Activated naive CD4-positive, alpha-beta T cell treated with anti-CD3 and anti-CD28 coated beads, Interleukin-2, amount 50 U/mL, for 72 hours (primary cell): ENCODE measurements around the gene ARHGEF2. TPM values are rescaled to one million over a fixed set of nuclear protein-coding genes. Genes with fewer than 3 reads are reported as not detected.

Source experiments
- ATAC-seq, 2 donors: fragments of 150-1000 bp; cut with Tn5 transposase; 2 replicates each; pipeline ENCODE4 v1.10.0; 2021; ENCODE audit warnings: mild to moderate bottlenecking in 2 of 2, moderate library complexity in 2 of 2
- DNase-seq, 2 donors: peaks; one replicate each; pipeline ENCODE4 v3.0.0; 2021 to 2022; ENCODE audit warnings: low spot score in 2 of 2
- H3K27ac Mint-ChIP-seq, 2 donors: one replicate each; pipeline ENCODE4 v1.8.0; 2022; ENCODE audit warnings: mild to moderate bottlenecking in 2 of 2, mixed read lengths in 2 of 2
- H3K36me3 Mint-ChIP-seq, 2 donors: one replicate each; pipeline ENCODE4 v1.8.0; 2022; ENCODE audit warnings: mixed read lengths in 2 of 2
- H3K9me3 Mint-ChIP-seq, 2 donors: one replicate each; pipeline ENCODE4 v1.8.0; 2022; ENCODE audit warnings: mixed read lengths in 2 of 2
- total RNA-seq, 2 donors: library from RNA; stranded (reverse); gene quantifications; one replicate each; pipeline ENCODE4 v1.2.3, GENCODE V29; 2022

Gene ARHGEF2
- total RNA-seq, 2 donors from 2014 or later = 131 to 238 TPM

GRCh38 chr1:155966135-155966534 lies 12.2 kb downstream of the ARHGEF2 start:
- no peak for ATAC-seq
- peaks cover 13 to 18% of the 10 kb centered on the region in 2 donors for H3K36me3 Mint-ChIP-seq
- H3K9me3 Mint-ChIP-seq = no peaks in the 10 kb centered on the region

GRCh38 chr1:155964193-155964592 lies 14.2 kb downstream of the ARHGEF2 start:
- H3K36me3 Mint-ChIP-seq = peaks cover 16 to 26% of the 10 kb centered on the region in 2 donors
- no peak for DNase-seq
- ATAC-seq = no peak
- H3K9me3 Mint-ChIP-seq = no peaks in the 10 kb centered on the region
- H3K27ac Mint-ChIP-seq = peak overlapping the region in 1 of 2 donors; percentile 22

More at GRCh38 chr1:155966135-155966534, 12.2 kb downstream of the ARHGEF2 start:
- DNase-seq = no peak
- H3K27ac Mint-ChIP-seq = peak overlapping the region; percentile 87 to 90

DNA sequence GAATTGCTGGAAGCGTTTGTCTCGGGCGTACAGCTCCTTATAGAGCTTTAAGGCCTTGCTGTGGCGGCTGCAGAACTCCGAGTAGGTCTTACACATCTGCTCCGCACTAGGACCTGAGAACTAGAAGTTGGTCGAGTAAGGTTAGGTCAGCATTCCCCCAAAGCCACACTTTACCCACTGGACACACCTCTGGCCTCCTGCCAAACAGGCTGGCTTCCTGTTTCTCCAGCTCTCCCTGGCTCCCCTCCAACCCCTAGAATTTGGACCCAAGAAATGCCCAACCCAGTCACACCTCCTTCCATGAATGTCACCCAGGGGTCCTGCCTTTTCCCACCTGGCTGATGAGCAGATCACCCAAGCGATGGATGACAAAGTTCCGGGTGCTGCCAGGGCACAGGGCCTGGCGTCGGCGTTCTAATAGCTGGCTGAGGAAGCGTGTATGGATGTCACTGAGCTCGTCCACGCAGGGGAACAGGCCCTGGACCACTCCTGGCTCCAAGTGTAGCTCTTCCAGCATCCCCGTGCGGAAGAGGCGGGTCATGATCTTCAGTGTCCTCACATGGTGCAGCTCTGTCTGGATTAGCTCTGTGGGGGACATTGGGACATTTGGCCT lies 15.6 kb downstream of the ARHGEF2 start:
- no peak for ATAC-seq
- DNase-seq = no peak
- Mint-ChIP-seq H3K36me3 (peaks cover 17 to 20% of the 10 kb centered on the region in 2 donors), H3K27ac (peak overlapping the region; percentile 74 to 80), H3K9me3 (no peaks in the 10 kb centered on the region)

GRCh38 chr1:155961937-155962336 lies 16.4 kb downstream of the ARHGEF2 start:
- Mint-ChIP-seq H3K27ac (peak overlapping the region; percentile 74 to 80), H3K9me3 (no peaks in the 10 kb centered on the region), H3K36me3 (peaks cover 22 to 27% of the 10 kb centered on the region in 2 donors)
- DNase-seq (no peak), ATAC-seq (peak in 1 of 2 donors; percentile 73)

GRCh38 chr1:155960081-155960745 lies 18.1 kb downstream of the ARHGEF2 start:
- peaks cover 23 to 28% of the 10 kb centered on the region in 2 donors for H3K36me3 Mint-ChIP-seq
- no peak for ATAC-seq

GRCh38 chr1:155957411-155957915 lies 20.9 kb downstream of the ARHGEF2 start:
- H3K27ac Mint-ChIP-seq = peak overlapping the region; percentile 66 to 92
- DNase-seq (no peak), ATAC-seq (no peak)
- H3K36me3 Mint-ChIP-seq = peaks cover 30 to 46% of the 10 kb centered on the region in 2 donors
- H3K9me3 Mint-ChIP-seq = no peaks in the 10 kb centered on the region

More at GRCh38 chr1:155960081-155960745, 18.1 kb downstream of the ARHGEF2 start:
- H3K27ac Mint-ChIP-seq = peak overlapping the region; percentile 74 to 97
- H3K9me3 Mint-ChIP-seq = no peaks in the 10 kb centered on the region
- no peak for DNase-seq

DNA sequence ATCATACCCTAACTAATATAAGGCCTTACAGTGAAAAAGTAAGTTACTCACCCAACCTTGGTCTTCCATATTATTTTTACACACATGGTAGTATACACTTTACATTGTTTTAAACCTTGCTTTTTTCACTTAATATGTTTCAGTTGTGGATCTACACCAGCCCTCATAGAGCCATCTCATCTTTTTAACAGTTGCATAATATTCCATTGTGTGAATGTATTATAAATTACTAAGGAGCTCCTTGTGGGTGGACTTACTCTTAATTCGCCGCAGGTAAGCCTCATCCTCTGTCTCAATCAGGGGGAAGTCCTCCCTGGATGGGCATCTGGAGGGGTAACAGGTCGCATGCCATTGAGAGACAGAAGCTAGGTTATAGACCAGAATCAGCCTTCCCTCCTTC lies 23.7 kb downstream of the ARHGEF2 start:
- H3K9me3 Mint-ChIP-seq = no peaks in the 10 kb centered on the region
- H3K27ac Mint-ChIP-seq = peak overlapping the region; percentile 75 to 85
- DNase-seq = no peak
- H3K36me3 Mint-ChIP-seq = peaks cover 31 to 46% of the 10 kb centered on the region in 2 donors
- ATAC-seq = no peak

DNA sequence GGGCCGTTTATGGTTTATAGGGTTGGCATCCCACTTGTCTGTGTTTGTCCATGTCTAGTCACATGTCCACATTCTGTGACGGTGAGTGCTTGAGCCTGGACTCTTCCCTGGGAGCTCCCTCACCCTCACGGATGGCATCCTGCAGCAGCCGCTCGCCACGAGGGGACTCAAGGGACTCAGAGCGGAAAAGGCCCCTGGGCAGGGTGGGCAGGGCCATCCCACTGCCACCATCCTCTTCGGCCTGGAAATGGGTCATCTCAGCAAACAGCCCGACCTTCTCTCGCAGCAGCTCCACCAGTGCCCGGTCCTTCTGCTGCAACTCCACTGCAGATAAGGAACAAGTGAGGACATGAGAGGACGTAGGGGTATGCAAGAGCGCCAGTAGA lies 25.8 kb downstream of the ARHGEF2 start:
- peak overlapping the region; percentile 77 to 85 for H3K27ac Mint-ChIP-seq
- H3K9me3 Mint-ChIP-seq = no peaks in the 10 kb centered on the region
- H3K36me3 Mint-ChIP-seq = peaks cover 28 to 50% of the 10 kb centered on the region in 2 donors

DNA sequence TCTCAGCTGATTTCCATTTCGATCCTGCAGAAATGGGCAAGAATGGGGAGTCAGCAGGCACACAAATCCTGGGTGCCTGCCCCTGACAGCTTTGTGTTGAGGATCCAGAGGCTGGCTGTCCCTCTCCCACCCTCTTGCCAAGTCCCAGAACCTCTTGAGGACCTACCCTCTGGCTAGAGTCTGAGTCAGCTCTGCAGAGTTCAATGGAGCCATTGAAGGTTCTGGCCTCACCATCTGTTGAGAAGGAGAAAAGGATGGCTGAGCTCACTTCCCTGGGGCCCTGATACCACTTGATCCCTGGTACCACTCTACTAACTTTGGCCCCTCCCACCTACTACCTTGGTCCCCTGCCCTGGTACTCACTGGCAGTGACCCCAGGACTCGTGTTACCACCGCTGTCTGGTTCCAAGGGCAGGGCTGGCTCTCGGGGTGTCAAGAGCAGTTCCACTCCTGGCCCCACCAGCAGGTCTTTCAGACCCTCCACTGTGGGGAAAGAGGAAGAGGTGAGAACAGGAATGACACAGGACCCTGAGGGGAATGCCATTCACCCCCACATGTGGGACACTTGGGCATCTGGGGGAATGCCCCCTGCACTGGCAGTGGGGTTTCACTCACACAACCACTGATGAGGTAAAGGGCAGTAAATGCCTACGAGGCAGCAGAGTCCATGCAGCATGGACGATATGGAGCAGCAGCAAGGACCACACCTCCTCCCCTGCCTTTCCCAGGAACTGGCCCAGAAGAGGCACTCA lies 26.4 kb downstream of the ARHGEF2 start:
- H3K27ac Mint-ChIP-seq = peak overlapping the region; percentile 77 to 82
- H3K36me3 Mint-ChIP-seq = peaks cover 25 to 49% of the 10 kb centered on the region in 2 donors
- DNase-seq = no peak
- H3K9me3 Mint-ChIP-seq = no peaks in the 10 kb centered on the region
- ATAC-seq = peak in 1 of 2 donors; percentile 62

More for the DNA sequence above, 25.8 kb downstream of the ARHGEF2 start:
- ATAC-seq (no peak), DNase-seq (no peak)

- peaks cover 33 to 60% of the 10 kb centered on the region in 2 donors for H3K36me3 Mint-ChIP-seq
- DNase-seq = no peak
- no peak for ATAC-seq
- peak overlapping the region in 1 of 2 donors; percentile 77 for H3K27ac Mint-ChIP-seq
- H3K9me3 Mint-ChIP-seq = no peaks in the 10 kb centered on the region
These were observed 27.5 kb downstream of the ARHGEF2 start for GRCh38 chr1:155950829-155951228.

- Mint-ChIP-seq H3K27ac (peak overlapping the region; percentile 29 to 52), H3K9me3 (no peaks in the 10 kb centered on the region), H3K36me3 (peaks cover 26 to 48% of the 10 kb centered on the region in 2 donors)
- no peak for ATAC-seq
- DNase-seq = no peak
These were observed 30.6 kb downstream of the ARHGEF2 start for GRCh38 chr1:155947741-155948140.

DNA sequence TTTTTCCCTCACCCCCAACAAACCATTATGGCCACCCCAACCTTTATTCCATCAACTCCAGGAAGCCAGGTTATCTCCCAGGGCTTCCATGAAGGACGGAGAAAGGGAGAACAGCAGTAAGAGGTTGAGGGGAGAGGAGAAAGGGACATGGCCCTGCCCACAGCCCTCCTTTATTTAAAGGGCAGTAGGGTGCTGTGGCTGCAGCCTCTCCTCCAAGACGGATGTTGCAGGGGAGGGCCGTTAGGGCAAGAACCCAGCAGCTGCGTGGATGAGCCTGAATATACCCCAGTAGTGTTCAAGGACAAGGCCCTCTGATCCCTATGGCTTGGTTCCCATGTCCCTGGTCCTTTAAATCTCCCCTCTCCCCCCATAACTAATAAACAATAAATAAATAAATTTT lies 31.1 kb downstream of the ARHGEF2 start:
- Mint-ChIP-seq H3K36me3 (peaks cover 26 to 48% of the 10 kb centered on the region in 2 donors), H3K9me3 (no peaks in the 10 kb centered on the region), H3K27ac (peak overlapping the region; percentile 84 to 94)
- no peak for DNase-seq
- ATAC-seq = no peak

DNA sequence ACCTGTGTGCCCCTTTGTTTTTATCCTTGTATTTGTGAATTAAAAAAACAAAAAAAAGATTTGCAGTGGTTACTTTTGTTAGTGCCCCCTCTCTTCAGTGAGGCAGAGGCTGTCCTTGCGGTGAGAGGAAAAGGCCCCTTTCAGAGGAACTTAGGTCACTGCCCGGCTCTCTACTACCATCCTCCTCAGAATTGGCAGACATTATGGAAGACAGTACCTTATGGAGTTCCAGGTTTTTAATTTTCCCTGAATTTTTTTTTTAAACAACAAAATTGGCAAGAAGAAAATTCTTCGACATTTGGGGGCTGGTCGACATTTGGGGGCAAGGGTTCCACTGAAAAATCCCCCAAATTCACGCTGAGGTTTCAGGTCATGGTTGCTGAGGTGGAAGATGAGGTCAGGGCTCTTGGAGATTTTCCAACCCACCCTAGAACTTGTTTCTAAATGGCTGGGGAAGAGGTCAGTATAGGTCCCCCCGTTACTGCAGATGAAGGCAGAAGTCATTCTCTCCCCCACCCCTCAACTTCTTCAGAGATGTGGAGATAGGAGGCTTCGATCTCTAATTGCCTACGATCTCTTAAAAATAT lies 31.6 kb downstream of the ARHGEF2 start:
- peak overlapping the region; percentile 84 to 94 for H3K27ac Mint-ChIP-seq
- ATAC-seq = peak; percentile 10 to 13
- no peaks in the 10 kb centered on the region for H3K9me3 Mint-ChIP-seq
- peaks cover 24 to 46% of the 10 kb centered on the region in 2 donors for H3K36me3 Mint-ChIP-seq
- DNase-seq = no peak

DNA sequence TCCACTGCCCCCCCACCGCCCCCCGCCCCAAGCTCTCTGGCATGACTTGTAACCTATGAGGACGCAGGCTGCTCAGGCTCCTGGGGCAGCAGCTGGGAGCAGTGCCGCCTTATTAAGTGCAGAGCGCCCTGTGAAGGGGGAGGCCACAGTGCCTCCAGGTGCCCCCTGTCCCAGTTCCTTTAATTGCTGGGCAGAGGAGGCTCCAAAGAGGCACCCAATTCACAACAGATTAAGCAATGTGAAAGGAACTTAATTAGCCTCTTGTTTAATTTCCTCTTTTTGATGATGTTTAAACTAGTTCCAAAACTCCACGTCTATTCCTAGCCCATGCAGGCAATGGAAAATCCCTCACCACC lies 33.9 kb downstream of the ARHGEF2 start:
- no peak for ATAC-seq
- no peak for DNase-seq
- Mint-ChIP-seq H3K36me3 (peaks cover 9 to 27% of the 10 kb centered on the region in 2 donors), H3K27ac (peak overlapping the region; percentile 84 to 94), H3K9me3 (no peaks in the 10 kb centered on the region)

GRCh38 chr1:155942578-155943141 lies 35.7 kb downstream of the ARHGEF2 start:
- peaks cover 9 to 22% of the 10 kb centered on the region in 2 donors for H3K36me3 Mint-ChIP-seq
- DNase-seq (no peak), ATAC-seq (no peak)
- H3K9me3 Mint-ChIP-seq = no peaks in the 10 kb centered on the region
- H3K27ac Mint-ChIP-seq = peak overlapping the region; percentile 90 to 91

DNA sequence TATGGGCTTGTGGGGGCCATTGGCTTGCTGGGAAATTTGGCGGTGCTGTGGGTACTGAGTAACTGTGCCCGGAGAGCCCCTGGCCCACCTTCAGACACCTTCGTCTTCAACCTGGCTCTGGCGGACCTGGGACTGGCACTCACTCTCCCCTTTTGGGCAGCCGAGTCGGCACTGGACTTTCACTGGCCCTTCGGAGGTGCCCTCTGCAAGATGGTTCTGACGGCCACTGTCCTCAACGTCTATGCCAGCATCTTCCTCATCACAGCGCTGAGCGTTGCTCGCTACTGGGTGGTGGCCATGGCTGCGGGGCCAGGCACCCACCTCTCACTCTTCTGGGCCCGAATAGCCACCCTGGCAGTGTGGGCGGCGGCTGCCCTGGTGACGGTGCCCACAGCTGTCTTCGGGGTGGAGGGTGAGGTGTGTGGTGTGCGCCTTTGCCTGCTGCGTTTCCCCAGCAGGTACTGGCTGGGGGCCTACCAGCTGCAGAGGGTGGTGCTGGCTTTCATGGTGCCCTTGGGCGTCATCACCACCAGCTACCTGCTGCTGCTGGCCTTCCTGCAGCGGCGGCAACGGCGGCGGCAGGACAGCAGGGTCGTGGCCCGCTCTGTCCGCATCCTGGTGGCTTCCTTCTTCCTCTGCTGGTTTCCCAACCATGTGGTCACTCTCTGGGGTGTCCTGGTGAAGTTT lies 36.4 kb downstream of the ARHGEF2 start:
- DNase-seq (no peak), ATAC-seq (no peak)
- Mint-ChIP-seq H3K36me3 (peaks cover 9 to 17% of the 10 kb centered on the region in 2 donors), H3K9me3 (no peaks in the 10 kb centered on the region), H3K27ac (peak overlapping the region; percentile 90 to 91)
